GM20000 (cell line): Measurements from ENCODE around the gene LHFPL6.
A peak's percentile ranks its signal among the peaks of the same experiment; 100 is the strongest.

Source experiments
- DNase-seq: peaks from one replicate; pipeline ENCODE4 v3.0.0; 2012; ENCODE audit warnings: low spot score
- TF ChIP-seq, protein P1 (sequence below): IDR thresholded peaks from 2 replicates; pipeline ENCODE4 v1.5.1; 2012; ENCODE audit warnings: mild to moderate bottlenecking, control low read depth; ENCODE audit errors: extremely low read depth, missing control alignments

LHFPL6 gene

GRCh38 chr13:39410096-39410901 lies 192.7 kb downstream of the LHFPL6 start:
- TF ChIP-seq, protein P1, sequence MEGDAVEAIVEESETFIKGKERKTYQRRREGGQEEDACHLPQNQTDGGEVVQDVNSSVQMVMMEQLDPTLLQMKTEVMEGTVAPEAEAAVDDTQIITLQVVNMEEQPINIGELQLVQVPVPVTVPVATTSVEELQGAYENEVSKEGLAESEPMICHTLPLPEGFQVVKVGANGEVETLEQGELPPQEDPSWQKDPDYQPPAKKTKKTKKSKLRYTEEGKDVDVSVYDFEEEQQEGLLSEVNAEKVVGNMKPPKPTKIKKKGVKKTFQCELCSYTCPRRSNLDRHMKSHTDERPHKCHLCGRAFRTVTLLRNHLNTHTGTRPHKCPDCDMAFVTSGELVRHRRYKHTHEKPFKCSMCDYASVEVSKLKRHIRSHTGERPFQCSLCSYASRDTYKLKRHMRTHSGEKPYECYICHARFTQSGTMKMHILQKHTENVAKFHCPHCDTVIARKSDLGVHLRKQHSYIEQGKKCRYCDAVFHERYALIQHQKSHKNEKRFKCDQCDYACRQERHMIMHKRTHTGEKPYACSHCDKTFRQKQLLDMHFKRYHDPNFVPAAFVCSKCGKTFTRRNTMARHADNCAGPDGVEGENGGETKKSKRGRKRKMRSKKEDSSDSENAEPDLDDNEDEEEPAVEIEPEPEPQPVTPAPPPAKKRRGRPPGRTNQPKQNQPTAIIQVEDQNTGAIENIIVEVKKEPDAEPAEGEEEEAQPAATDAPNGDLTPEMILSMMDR, result no peak
- no peak for DNase-seq

- TF ChIP-seq, protein P1, result no peak
- no peak for DNase-seq
Observed at GRCh38 chr13:39408512-39408911, 194.5 kb downstream of the LHFPL6 start.

DNA sequence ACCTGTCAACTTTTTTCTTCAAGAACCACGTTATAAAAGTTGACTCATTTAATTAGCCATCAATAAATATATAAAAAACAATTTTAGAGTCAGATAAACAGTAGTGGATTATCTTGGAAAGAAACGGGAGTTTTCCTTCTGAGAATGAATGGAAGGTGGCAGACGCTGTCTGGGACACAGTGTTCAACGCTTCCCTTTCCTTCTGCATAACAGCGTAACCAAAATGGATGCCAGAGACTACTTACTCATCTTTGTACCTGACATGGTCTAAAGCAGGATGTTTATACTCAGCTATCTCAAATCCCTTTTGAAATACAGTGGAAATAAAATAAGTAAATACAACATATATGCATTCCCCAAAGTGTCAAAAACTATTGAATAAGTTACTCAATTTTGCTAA lies 195.2 kb downstream of the LHFPL6 start:
- no peak for DNase-seq
- TF ChIP-seq, protein P1, result no peak

DNA sequence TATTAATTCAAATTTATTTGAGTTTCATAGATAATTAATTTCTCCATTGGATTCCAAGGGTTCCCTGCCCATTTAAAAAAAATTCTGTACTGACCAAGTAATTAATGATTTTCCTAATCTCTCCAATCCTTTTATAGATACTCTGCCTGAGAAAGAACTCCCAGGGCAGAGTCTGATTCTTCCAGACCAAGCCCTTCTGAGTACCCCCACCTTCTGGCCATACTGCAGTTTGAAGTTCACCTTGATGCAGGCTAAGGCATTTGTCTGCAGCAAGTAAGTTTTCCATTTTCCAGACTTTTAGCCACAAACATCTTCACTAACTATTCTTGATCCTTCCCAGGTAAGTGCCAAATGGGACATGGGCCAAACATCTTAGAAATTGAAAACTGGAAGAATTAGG lies 195.9 kb downstream of the LHFPL6 start:
- DNase-seq, result no peak
- TF ChIP-seq, protein P1, result no peak

- TF ChIP-seq, protein P1, result no peak
- peak; percentile 23 for DNase-seq
Observed at GRCh38 chr13:39406688-39407087, 196.3 kb downstream of the LHFPL6 start.

GRCh38 chr13:39405596-39406205 lies 197.3 kb downstream of the LHFPL6 start:
- DNase-seq, result no peak
- TF ChIP-seq, protein P1, result no peak

GRCh38 chr13:39405107-39405506 lies 197.9 kb downstream of the LHFPL6 start:
- DNase-seq, result no peak
- TF ChIP-seq, protein P1, result no peak
